SKM-1 treated with dmso at 0.1 percent for 144 hours (cell line): ENCODE data around the gene MSI2.

Source experiments
- DNase-seq: peaks from one replicate; lab custom pipeline; 2025; ENCODE audit not compliant: unreplicated experiment; lab: John Stamatoyannopoulos, UW

MSI2 gene

DNA sequence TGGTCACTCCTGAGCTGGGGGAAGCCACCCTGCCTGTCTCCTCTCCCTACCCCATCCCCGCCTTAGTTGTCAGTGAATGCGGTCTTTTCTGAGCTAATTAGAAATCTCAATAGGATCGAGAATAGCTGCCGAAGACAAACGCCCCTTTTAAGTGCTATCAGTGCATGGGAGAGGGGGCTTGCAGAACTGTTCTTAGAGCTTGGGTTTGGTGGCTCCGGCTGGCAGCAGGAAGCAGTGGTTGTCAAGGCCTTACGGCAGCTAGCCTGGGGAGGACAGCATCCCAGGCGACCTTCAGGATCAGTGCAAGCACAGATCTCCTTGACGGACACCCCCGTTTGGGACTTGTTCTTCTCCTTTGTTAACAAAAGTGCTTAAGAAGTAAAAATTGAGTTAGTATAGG, 293.7 kb downstream of the MSI2 start:
- DNase-seq: no peak

- DNase-seq: no peak
Measured at GRCh38 chr17:57550668-57551315, 294.5 kb downstream of the MSI2 start.

DNA sequence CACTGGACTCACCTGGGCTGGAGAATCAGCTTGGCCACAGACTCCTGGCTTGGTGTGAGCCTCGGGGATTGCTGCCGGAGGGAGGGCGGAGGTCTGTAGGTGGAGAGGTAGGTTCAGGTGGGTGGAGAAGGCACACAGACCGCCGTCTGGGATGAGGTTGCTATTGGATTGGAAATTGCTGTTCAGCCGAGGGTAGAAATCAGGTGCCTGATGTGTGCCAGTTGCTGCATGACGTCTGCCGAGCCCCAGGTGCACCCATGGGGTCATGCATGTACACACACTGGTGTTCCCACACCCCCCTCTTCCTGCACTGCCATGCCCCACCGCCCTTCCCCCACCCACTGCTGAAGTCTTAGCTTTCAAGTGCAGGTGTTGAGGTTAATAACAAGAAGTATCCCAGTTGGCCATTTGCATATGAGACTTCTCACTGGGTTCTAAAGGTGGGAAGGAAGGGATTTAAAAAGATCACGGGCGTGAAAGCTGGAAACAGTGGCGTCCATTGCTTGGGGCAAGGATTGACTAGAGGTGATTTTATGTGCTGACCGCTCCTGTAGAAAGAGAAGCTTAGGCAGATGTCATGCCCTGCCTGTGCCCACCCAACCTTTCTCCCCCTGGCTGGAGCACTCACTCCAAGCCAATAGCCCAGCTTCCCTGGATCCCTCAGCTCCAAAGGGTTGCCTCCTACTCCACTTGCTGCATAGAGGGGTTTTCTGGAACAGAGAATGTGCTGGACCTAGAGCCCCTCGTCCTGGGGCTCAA, 295.2 kb downstream of the MSI2 start:
- DNase-seq: no peak

DNA sequence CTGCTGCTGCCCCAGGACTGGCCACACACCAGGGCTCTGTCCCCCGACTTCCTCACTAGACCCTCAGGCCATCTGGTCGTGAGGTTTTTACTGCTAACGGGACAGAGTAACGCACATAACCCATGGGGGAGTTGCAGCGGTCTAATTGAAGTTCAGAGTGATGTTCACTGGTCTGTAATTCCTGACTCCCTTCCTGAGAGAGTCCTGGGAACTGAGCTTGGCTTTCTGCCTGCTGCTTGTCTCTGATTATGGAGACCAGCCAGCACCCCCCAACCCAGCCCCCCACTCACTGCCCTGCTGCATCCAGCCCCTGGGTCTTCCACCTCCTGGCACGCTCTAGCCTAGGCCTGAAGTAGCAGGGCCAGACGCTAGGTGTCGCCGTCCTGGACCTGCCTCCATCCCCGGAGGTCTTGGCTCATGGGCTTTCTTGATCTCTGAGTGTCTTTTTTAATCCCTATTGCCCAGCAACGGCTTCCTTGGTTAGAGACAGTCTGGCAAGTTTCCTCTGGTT, 295.8 kb downstream of the MSI2 start:
- no peak for DNase-seq

DNA sequence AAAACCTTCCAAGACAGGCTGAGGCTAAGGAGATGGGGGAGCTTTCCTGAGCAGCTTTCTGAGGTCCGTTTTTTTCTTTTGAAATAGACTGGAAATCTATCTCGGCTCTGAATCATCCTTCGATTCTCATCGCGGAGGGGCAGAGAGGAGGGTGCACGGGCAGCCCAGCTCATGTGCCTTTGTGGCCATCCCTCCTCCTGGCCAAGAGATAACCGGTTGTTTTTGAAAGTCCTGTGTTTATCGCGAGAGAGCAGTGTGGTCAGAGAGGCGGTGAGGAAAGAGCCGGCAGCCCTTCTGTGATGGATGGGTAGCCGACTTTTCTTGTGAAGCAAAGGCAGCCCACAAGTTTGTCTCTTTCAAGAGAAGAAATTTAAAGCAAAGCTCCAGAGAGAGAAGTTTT, 297.2 kb downstream of the MSI2 start:
- no peak for DNase-seq

DNA sequence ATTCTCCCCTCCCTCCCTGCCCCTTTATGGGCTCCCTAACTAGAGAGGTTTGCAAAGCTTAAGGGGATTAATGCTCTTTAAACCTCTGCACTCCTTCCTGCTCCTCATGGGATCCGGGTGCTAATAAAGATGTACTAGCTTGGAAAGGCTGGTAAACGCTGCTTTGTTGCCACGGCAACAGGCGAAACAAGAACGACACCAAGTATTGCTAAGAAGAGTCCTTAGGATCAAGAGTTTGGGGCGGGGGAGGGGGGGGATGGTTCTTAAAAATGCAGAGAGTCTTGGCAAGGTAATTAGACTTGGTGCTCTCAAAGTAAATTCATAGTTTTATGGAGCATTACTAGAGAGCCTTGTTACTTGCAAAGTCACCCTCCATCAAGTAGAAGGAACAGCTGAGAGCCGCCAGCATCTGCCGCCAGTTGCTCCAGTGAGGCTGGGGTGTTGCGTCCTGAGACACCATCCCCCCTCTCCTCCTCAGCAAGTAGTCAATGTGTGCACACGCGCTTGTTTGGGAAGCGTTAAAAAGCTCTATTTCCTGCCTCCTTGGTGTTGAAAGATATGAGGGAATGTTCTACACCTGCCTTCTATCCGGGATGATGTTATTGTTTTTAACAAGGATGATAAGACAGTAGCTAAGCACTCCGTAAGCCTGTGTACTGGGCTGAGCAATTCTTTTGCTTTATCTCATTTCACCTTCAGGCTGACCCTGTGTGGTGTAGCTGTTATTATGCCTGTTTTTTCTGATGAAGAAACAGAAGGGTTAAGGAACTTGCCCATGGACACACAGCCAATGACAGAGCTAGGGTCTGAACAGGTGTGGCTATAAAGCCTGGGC, 297.9 kb downstream of the MSI2 start:
- no peak for DNase-seq

- DNase-seq: no peak
Measured at GRCh38 chr17:57554826-57555635, 298.7 kb downstream of the MSI2 start.

DNA sequence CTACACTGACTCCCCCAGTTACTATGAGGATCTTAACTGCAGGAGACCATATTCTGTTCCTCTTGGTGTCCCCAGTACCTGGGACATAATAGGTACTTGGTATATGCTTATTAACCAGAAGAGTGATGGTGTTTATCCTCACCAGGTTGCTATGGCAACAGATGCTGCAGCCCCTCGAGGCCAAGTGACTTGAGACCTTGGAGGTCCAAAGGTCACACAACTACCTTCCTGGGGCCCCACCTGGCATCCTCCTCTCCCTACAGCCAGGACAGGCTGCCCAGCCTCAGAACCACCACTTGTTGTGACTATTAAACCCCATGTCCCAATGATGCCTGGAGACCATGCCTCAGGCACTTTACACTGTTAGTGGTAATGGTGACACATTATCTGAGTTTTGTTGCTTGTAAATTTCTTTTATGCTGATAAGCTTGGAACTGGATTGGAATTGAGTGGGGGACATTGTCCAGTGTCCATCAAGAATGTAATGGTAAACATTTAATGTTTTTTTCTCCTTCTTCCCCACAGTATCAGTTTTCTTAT, 299.4 kb downstream of the MSI2 start:
- no peak for DNase-seq

DNA sequence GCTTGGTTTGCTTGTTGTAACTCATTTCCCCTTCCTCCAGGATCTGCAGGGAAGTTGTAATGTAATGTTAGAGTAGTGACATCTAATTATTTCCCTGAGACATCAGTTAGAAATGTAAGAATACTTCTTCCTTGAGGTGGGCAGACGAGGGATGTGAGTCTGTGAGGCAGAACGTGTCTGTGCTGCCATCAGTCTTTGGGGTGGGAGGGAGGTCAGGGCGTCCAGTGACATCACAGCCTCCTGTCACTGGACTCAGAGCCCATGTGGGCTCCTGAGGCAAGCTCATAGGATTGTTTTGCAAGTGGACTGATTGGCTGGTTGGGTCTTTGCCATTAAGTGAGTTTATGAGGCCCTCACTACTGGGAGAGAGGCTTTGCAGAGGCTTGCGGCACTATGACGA, 300.0 kb downstream of the MSI2 start:
- no peak for DNase-seq

DNA sequence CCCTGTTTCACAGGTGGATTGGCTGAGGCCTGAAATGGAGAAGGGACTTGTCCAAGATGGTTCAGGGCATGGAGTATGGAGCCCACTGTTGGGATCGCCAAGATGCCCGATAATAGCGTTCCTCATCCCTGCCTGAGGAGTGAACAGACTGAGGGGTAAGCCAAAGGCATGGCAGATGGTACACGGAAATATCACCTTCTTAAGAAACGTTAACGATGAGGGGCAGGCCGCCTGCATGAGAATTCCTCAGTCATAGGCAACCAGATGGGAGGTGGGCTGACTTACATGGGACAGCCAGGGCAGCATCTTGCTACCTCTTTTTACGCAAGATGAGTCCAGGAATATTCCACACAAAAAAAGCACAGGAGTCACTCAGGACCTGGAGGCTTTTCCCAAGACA, 300.7 kb downstream of the MSI2 start:
- no peak for DNase-seq

- no peak for DNase-seq
Measured at GRCh38 chr17:57557416-57557815, 301.1 kb downstream of the MSI2 start.

GRCh38 chr17:57557834-57558681, 301.7 kb downstream of the MSI2 start:
- peak; percentile 25 for DNase-seq

DNA sequence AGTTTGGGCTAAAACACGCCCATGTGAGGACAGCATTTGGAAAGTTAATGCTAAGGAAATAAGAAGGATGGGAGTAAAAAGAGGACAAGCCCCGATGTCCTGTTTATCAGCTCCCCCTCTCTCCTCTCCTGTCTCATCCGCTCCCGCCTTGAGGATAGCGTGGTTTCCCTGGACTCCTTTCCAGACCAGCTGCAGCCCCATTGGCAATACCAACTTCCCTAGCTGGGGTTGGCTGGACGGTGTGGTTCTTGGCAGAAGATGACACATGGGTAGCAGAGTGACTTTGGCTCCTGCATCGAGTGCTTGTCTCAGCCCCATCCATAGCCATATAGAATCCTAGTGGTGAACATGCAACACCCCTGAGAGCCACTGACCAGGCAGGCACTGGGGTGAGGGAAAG, 302.9 kb downstream of the MSI2 start:
- DNase-seq: no peak

DNA sequence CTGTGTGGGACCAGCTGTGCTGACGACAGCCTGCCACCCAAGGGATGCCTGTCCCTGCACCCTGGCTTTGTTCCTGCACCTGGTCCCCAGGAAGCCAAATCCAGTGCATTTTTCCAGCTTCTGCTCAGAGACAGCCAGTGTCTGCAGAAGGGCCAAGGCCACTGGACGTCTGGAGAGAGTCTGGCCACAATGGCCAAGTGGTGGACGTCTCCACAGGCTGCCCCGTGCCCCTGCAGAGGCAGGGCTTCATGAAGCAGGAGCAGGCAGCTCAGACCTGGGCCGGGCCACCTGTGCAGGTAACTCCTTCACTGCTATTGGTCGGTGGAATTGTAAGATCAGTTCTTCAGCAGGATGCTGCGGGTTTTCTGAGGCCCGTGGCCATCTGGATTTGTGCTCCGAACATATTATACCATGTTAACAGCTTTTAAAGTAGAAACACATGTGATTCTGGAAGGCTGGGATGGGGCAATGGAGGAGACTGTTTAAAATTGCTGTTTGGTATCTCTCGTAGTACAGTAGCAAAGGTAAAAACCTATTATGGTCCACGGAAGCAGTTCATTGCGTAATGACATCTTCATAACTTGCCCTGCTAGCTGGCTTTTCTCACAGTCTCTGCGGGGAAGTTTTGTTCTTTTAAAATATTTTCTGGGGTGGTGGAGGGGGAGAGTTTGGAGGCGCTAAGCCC, 303.5 kb downstream of the MSI2 start:
- DNase-seq: peak; percentile 14

- no peak for DNase-seq
Measured at GRCh38 chr17:57560319-57560705, 304.0 kb downstream of the MSI2 start.

GRCh38 chr17:57561072-57561861, 304.9 kb downstream of the MSI2 start:
- DNase-seq: peak; percentile 63

- no peak for DNase-seq
Measured at GRCh38 chr17:57562184-57562698, 305.9 kb downstream of the MSI2 start.

DNA sequence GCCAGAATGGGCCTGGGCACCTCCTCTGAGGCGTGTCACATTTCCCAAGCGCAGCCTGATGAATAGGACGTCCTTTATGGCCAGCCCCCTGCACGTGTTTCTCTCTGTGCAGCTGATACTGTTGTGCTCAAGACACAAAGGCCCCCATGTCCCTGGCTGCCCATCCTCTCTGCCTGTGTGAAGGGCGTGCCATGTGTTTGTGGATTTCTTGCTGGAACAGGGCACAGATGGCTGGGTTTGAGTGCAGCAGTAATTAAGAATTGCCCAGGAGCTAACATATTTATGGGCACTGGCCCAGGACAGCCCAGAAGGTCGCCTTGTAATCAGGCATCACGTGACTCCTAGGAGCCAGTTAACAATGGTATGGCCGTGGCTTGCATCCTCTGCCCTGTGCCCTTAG, 307.6 kb downstream of the MSI2 start:
- no peak for DNase-seq
